ENCODE measurements around the gene CRYBG3. TPM values are rescaled to one million over a fixed set of nuclear protein-coding genes. Genes with fewer than 3 reads are reported as not detected.

The CRYBG3 gene
- total RNA-seq, 1 donor = 23.9 TPM

DNA sequence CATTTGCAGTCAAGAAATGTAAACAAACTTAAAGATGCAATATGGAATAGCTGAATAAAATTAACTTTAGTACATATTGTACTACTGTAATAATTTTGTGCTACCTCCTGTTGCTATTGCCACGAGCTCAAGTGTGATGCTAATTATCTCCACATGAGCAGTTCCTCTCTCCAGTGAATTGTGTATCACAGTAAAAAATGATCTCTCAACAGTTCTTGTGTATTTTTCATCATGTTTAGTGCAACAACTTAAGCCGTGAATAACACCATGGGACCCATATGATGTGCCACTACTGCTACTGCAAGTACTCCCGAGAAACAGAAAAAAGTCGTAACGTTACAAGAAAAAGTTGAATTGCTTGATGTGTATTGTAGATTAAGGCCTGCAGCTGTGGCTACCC lies 138.1 kb downstream of the CRYBG3 start:
- no peak for DNase-seq (ENCODE audit: low read depth)
- no peak for TF ChIP-seq CTCF (IDR thresholded peaks at IDR 0.05; ENCODE audit: insufficient read depth, low read length)

DNA sequence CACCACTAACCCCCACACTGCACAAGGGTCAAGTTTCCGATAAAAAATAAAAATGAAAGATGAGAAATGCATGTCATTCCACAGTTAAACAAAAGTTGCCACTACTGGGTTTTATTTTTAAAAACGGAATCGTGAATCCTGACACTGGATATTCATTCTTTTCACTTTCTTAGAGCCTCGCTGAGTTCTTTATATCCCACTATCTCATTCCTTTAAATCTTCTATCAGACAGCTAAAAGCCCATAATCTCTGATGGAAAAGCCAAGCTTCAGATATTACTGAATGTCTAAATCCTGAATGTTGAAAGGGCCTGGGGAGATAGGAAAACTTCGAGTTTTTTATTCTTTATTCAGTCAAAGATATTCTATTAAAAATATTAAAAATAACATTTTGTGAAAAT lies 138.7 kb downstream of the CRYBG3 start:
- no peak overlapping the region for H3K4me3 ChIP-seq (ENCODE audit: low read depth, low read length)
- no peak for TF ChIP-seq CTCF (IDR thresholded peaks at IDR 0.05; ENCODE audit: insufficient read depth, low read length)
- DNase-seq (ENCODE audit: low read depth) = no peak

More for the DNA sequence above, 138.1 kb downstream of the CRYBG3 start:
- H3K4me3 ChIP-seq (ENCODE audit: low read depth, low read length) = no peak overlapping the region

- H3K4me3 ChIP-seq (ENCODE audit: low read depth, low read length) = no peak overlapping the region
- DNase-seq (ENCODE audit: low read depth) = peak; percentile 43
- no peak for TF ChIP-seq CTCF (IDR thresholded peaks at IDR 0.05; ENCODE audit: insufficient read depth, low read length)
Observed at GRCh38 chr3:97960993-97961766, 139.4 kb downstream of the CRYBG3 start.

- no peak for TF ChIP-seq CTCF (IDR thresholded peaks at IDR 0.05; ENCODE audit: insufficient read depth, low read length)
- no peak for DNase-seq (ENCODE audit: low read depth)
- H3K4me3 ChIP-seq (ENCODE audit: low read depth, low read length) = no peak overlapping the region
Observed at GRCh38 chr3:97967966-97968365, 146.2 kb downstream of the CRYBG3 start.

DNA sequence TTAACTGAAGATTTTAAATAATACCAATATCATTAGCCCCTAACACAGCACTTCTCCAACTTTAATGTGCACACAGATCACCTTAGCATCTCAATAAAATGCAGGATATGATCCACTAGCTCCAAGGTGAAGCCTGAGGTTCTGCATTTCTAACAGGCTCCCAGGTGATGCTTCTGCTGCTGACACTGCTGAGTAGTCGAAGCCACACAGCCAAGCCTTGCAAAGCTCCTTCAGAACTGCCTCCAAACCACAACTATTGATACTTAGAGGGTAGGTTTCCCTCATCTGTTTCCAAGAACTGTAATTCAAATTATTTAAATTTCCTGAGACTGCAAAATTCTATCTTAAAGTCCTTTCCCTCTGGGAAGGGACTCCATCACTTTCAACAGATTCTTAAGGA lies 146.6 kb downstream of the CRYBG3 start:
- H3K4me3 ChIP-seq (ENCODE audit: low read depth, low read length) = no peak overlapping the region
- no peak for TF ChIP-seq CTCF (IDR thresholded peaks at IDR 0.05; ENCODE audit: insufficient read depth, low read length)

DNA sequence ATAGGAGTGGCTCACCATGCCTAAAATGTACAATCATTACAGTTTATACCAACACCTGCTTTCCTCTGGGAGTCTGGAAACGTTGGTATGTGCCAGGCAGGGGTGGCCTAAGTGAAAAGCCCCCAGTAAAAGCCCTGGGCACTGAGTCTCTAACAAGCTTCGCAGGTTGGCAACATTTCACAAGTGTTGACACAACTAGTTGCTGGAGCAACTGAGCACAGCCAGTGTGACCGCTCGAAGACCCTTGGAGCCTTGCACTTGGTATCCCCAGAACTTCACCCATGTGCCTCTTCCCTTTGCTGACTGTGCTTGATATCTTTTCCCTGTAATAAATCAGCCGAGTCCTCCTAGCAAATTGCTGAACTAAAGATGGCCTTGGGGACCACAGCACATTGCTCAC lies 147.7 kb downstream of the CRYBG3 start:
- H3K4me3 ChIP-seq (ENCODE audit: low read depth, low read length) = no peak overlapping the region
- no peak for TF ChIP-seq CTCF (IDR thresholded peaks at IDR 0.05; ENCODE audit: insufficient read depth, low read length)
- DNase-seq (ENCODE audit: low read depth) = no peak

More for the DNA sequence above, 146.6 kb downstream of the CRYBG3 start:
- DNase-seq (ENCODE audit: low read depth) = no peak

DNA sequence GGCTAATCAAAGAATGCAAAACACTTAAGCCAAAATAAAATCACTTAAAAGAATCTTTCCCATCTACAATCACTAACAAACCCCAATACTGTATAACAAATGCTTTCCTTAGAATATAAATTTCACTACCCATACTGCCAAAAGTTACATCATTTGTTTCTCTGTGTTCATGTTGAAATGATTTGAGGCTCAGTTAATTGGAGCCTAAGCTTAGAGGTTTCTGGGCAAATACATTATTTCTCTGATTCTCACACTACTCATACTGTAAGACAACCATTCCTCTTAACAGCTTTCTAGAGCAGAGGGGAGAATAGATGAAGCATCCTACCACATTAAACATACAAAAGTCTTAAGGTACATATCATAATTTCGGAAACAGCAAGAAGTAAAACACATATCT lies 148.3 kb downstream of the CRYBG3 start:
- H3K4me3 ChIP-seq (ENCODE audit: low read depth, low read length) = no peak overlapping the region
- peak; percentile 22 for DNase-seq (ENCODE audit: low read depth)
- TF ChIP-seq CTCF (IDR thresholded peaks at IDR 0.05; ENCODE audit: insufficient read depth, low read length) = no peak
